ENCODE data around the gene TTN. TPM values are rescaled to one million over a fixed set of nuclear protein-coding genes. Genes with fewer than 3 reads are reported as not detected.

The TTN gene
- total RNA-seq, 1 experiment from 2014 or later, result 0.05 TPM

GRCh38 chr2:178844701-178845100, 37.5 kb upstream of the TTN start (continued):
- no peak for TF ChIP-seq CTCF (IDR thresholded peaks at IDR 0.05 in 2 of 3, conservative IDR thresholded peaks at IDR 0.05 in 1 of 3; ENCODE audit: borderline replicate concordance in 1 of 3, insufficient read depth in 1 of 3, low read depth in 2 of 3, low read length in 2 of 3)

- no peak overlapping the region for H2AFZ ChIP-seq (ENCODE audit: low read depth, low read length, poor library complexity, severe bottlenecking)
- H3K9me2 ChIP-seq (ENCODE audit: insufficient read depth), result no peaks in the 10 kb centered on the region
- no peak for DNase-seq (ENCODE audit: low read depth, low spot score)
- intact Hi-C loops (cut with micrococcal nuclease), result no loop called here
- RAD21 ChIA-PET (ENCODE audit: low non-redundant PET in 1 of 2, low total read pairs in 2 of 2, uncharacterized antibody in 2 of 2, unreplicated experiment in 2 of 2), result no interaction called here
- POLR2A ChIA-PET, result no interaction called here
- CTCF ChIA-PET, result no interaction called here
- H3K9ac ChIP-seq (ENCODE audit: low read length), result no peak overlapping the region
- no peak overlapping the region for H3K27ac ChIP-seq (ENCODE audit: low read depth, low read length)
- H3K4me2 ChIP-seq (ENCODE audit: low read length), result no peak overlapping the region
- no peaks in the 10 kb centered on the region for H3K9me3 ChIP-seq (ENCODE audit: control insufficient read depth in 1 of 2, insufficient read depth in 1 of 2, low read depth in 1 of 2, low read length in 2 of 2)
- no peaks in the 10 kb centered on the region for H3K79me2 ChIP-seq (ENCODE audit: insufficient read depth, low read length)
- no peak overlapping the region for H3K4me3 ChIP-seq (replicated peaks in 1 of 2; ENCODE audit: low read depth in 1 of 2, low read length in 2 of 2)
- BruUV-seq (replicated peaks), result no TSS peak
- no peaks in the 10 kb centered on the region for H4K20me1 ChIP-seq (ENCODE audit: insufficient read depth)
- ATAC-seq, result no peak
- H3K36me3 ChIP-seq (ENCODE audit: control insufficient read depth in 1 of 2, insufficient read depth in 2 of 2, low read length in 2 of 2), result no peaks in the 10 kb centered on the region
- H3K27me3 ChIP-seq (ENCODE audit: insufficient read depth, low read length), result no peaks in the 10 kb centered on the region
- no peaks in the 10 kb centered on the region for H3K4me1 ChIP-seq (ENCODE audit: control insufficient read depth in 1 of 2, insufficient read depth in 2 of 2, low read length in 2 of 2)
- TF ChIP-seq POLR2A (IDR thresholded peaks at IDR 0.05; ENCODE audit: borderline replicate concordance, extremely low read depth, insufficient read depth, insufficient read length) (no peak), REST (IDR thresholded peaks at IDR 0.05; ENCODE audit: low read depth) (no peak), SP1 (IDR thresholded peaks at IDR 0.05; ENCODE audit: low read depth) (no peak), JUND (IDR thresholded peaks at IDR 0.05) (no peak), TCF7L2 (IDR thresholded peaks at IDR 0.05; ENCODE audit: borderline replicate concordance, extremely low read depth, insufficient read depth, insufficient read length) (no peak), ZBTB33 (IDR thresholded peaks at IDR 0.05; ENCODE audit: extremely low read depth, insufficient replicate concordance, low read length) (no peak), POLR2AphosphoS5 (IDR thresholded peaks at IDR 0.05; ENCODE audit: low read depth, low read length) (no peak), CBX3 (IDR thresholded peaks at IDR 0.05; ENCODE audit: low read depth) (no peak), ZFX (IDR thresholded peaks at IDR 0.05) (no peak), YY1 (IDR thresholded peaks at IDR 0.05; ENCODE audit: extremely low read depth, insufficient replicate concordance, low read depth, low read length) (no peak), ZNF274 (IDR thresholded peaks at IDR 0.05; ENCODE audit: low read depth, low read length) (no peak), FOSL1 (IDR thresholded peaks at IDR 0.05; ENCODE audit: low read depth) (no peak), CEBPB (IDR thresholded peaks at IDR 0.05; ENCODE audit: low read depth) (no peak), MAX (IDR thresholded peaks at IDR 0.05) (no peak), SIN3A (IDR thresholded peaks at IDR 0.05; ENCODE audit: low read depth) (no peak)
Measured at GRCh38 chr2:178844269-178844668, 37.0 kb upstream of the TTN start.

Measured in HCT116 (cell line).